Measurements from ENCODE around the gene BBS9.

BBS9 gene

DNA sequence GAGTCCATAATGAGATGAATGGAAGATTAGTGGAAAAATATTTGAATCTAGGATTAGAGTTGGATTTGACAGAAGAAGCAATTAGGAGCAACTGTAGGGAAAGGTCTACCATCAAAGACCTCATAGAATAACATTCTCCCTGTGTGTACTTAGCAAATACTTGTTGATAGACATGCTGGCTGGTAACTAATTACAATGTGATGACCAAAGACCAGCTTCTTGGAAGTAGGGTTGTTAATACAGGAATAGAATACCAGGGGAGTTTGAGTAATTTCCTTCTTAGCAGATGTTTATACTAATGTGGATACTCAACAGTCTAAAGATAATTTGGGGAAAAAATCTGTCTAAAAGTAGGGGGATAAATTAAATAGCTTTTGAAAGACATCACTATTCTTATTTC is 418.5 kb downstream of the BBS9 start:
- DNase-seq (ENCODE audit: low read depth, low spot score) = no peak

DNA sequence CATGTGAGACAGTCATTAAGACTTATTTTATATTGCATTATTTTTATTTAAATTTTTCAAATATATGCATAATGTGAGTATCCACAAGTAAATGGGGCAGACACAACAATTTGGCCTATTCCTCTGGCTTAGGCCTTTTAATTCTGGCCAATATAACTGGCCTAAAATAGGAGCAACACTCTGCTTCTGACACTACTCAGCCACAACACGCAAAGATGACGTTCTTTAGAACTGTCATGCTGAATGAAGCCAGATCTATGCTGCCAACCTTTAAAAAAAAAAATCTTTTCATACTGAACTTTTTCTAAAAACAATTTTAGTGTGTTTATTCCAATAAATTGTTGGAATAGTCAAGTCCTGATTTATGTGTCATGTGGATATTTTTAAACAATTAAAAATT is 421.0 kb downstream of the BBS9 start:
- DNase-seq (ENCODE audit: low read depth, low spot score) = no peak

DNA sequence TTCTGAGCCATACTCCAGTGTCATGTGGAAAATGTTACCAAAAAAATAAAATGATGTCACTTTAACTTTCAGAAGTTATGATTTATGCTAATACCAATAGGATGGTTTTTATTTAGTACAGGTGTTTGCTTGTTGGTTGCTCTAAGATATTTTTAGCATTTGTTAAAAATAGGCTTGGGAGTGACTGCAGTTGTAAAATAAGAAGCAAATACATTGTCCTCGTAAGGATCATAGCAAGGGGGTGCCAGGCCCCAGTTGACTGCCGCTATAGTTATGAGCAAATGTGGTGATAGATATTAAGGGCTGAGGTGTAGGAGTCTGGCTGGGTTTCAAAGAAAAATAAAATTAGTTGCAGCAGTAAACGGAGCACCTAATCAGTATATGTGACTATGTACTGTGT is 421.6 kb downstream of the BBS9 start:
- DNase-seq (ENCODE audit: low read depth, low spot score) = no peak

DNA sequence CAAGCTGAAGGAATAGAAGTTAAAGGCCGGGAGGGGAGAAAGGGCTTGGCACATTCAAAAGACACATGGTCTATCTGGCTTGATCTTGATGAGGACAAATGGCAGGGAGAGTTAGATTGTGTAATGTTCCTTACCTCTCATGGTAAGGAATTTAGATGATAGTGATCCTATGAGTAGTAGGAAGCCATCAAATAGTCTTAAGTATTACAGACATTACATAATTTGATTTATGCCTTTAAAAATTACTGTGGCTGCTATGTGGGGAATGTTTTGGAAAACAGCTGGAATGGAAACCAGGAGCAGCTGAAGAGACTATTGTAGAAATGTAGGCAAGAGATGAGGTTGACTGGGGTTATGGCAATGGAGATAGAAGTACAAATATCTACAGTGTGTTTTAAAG is 424.7 kb downstream of the BBS9 start:
- DNase-seq (ENCODE audit: low read depth, low spot score) = no peak

DNA sequence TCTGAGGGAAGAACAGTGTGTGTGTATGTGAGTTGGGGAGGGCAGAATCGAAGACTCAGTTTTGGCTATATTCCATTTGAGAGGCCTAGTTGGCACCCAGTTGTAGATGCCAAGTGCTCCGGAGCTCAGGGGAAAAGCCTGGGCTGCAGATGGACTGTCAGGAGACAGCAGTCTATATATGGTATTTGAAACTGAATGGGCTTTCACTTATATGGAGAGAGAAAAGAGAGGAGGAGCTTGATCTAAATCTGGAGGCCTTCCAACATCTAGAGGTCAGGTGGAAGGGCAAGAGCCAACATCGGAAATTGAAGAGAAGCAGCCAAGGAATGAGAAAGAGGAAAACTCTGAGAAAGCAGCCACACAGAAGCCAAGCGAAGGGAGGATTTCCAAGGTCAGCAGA is 425.2 kb downstream of the BBS9 start:
- no peak for DNase-seq (ENCODE audit: low read depth, low spot score)

DNA sequence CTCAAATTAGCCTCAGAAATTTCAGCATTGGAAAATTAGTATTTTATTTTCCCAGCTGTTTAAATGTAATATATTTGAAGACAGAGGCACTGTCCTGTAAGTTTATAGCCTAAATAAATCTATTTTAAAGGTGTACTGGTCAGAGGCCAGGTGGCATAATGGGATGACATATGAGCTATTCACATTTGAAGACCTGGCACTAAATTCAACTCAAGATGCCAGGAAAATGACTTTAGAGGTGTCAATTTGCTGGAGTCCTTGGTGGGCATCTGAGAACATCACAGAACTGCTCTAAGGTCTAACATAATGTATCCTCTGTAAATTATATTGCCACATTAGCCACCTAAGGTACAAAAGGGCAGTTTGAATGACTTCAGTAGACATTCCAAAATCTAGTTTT is 427.1 kb downstream of the BBS9 start:
- no peak for DNase-seq (ENCODE audit: low read depth, low spot score)

DNA sequence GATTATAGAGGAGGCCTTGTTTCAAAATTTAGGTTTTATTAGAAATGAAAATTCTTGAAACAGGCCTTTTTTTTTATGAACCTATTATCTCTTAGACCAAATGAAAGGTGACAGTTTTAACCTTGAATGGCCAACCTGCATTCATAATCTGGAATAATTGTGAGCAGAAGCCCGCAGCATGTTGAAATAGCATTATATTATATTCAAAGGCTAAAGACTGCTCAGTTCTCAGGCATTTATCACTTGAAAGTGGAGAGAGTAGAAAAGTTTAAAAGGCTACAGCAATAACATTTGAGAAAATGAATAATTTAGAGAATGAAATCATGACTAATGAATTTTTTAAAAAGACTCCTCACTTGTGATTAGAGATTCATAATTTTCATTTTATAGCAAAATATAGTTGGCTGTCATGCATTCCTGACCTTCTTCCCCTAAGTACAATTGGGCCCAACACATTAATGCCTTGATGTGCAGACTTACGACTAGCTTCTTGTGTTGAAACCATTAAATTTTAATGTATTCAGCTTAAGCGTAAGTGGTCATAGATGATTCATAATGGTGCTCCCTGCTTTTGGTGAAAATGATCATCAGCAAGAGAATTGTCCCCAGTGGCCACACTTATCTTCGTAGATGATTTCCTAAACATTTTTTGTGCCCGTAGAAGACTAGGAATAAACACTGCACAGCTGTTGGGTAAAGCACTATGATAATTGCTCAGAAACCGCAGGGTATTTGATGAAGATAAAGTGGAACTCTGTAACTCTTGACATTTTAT is 429.4 kb downstream of the BBS9 start:
- DNase-seq (ENCODE audit: low read depth, low spot score) = no peak

DNA sequence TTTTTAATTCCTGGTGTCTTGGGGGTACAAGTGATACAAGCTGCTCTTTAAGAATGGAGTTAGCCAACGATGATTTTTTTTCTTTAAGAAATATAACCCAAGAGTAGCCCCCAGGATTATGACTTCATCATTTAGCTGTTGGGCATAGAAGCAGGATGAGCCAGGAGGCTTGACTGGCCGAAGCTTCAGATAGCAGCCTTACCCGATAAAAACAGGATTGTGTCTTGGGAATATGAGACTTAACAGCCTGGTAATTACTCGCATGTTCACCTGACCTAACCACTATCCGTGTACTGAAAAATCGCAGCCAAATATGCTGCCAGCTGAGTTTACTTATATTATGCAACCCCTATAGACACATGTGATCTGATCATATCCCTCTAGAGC is 430.0 kb downstream of the BBS9 start:
- no peak for DNase-seq (ENCODE audit: low read depth, low spot score)

DNA sequence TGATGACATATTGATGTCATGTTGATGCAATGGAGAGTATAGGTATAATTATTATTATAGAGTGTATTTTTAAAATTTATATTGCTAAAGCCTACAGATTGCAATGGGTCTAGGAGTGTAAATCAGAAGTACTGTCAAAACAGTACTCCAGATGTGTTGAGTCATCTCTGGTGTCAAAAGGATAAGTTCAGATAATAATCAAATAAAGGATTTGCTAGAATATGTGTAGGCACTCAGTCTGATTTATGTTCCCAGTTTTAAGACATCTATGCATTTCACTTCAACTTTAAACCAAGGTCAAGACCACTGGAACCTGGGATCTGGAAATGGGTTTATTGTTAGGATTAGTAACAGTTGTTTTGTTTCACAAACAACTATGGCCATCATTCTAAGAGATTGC is 433.6 kb downstream of the BBS9 start:
- DNase-seq (ENCODE audit: low read depth, low spot score) = no peak

DNA sequence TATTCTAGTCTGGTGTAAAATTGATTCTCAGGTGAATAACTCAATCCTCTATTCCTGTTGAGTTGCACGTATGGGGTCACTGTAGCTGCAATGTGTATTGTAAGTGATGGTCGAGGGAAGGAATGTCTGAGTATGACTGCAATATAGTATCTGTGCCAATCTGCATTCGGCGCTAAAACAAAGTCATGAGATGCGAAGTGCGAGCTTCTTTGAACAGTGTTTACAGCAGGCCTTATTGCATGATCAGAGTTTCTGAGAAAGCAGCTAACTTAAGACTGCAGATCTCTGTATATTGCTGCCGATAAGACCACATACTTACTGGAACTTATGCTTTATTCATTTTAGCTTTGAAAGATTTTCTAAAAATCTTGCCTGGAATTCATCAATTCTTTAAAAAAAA is 434.3 kb downstream of the BBS9 start:
- no peak for DNase-seq (ENCODE audit: low read depth, low spot score)

DNA sequence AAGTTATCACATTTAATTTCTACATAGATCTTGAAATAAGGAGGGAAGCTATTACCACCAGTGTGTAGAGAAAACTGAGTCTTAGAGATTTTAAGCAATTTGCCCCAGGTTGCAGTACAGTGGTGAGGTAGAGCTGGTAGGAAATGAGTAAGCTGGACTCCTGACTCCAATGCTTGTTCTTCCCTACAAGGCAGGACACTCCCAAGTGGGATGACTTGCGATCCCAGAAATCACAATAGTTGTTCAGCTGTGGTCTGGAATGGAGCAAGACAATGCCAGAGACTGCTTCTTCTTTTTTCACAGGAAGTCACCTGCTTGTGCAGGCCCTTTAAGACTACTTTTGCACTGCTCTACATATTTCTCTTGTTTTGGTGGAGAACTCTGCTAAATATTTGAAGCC is 448.8 kb downstream of the BBS9 start:
- DNase-seq (ENCODE audit: low read depth, low spot score) = no peak

DNA sequence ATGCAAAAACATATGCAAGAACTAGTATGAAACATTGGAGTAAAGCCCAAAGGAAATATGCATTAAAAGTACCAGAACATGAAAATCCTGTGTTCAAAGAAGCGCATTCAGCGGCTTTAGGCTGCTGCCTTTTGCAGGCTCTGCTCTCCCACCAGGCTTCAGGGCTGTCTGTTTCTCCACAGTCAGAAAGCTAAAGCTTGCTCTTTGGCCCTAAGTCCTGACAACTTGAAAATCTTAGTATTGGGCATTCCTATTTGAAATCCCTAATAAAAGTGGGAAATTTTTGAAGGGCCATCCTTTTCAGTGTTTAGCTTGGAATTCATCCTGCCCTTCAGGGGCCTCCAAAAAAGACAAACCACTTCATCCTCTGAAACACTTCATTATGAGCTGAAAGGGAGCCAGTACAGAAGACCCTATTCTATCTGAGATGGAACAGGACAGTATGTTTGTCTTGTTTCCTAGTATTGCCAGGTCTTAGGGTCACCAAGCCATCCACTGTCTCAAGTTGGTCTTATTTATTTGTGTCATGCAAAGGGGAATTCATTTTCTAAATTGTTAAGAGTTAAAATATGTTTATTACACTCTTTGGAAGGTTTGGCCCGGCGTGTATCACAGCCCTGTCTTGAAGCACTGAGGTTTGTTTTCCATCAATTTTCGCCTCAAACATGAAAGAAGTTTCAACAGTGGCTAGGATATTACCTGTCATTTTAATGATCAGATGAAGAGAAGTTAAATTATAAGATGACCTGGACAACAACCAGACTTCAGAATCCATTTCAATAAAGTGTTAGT is 449.7 kb downstream of the BBS9 start:
- no peak for DNase-seq (ENCODE audit: low read depth, low spot score)

DNA sequence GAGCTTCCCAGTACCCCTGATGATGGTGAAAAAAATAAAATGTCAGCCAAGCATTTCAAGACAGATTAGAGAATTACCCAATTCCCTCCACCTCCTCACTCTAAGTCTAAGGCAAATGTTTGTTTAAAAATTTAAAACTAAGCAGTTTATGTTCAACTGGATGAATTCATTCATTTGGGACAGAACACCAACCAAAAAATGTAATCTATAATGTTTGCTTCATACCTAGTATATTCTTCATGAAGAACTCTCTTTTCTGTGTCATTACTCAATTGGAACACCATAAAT is 450.3 kb downstream of the BBS9 start:
- DNase-seq (ENCODE audit: low read depth, low spot score) = no peak

DNA sequence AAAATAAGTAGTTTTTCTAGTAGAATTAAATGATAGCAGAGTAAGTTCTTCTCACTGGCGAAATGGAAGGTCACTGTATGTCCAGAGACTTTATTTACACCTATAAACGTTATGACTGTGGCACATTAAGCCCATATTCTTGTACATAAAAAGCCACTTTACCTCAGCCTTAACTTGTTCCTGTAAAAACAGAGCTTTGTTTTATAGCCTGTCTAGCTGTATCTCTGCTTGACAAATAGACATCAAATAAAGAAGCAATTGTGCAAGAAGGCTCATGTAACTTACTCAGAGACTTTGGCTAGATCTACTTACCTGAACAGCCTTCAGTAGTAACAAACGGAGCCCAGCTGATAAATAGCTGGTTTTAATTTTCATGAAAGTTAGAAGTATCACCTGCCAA is 451.9 kb downstream of the BBS9 start:
- DNase-seq (ENCODE audit: low read depth, low spot score) = no peak

DNA sequence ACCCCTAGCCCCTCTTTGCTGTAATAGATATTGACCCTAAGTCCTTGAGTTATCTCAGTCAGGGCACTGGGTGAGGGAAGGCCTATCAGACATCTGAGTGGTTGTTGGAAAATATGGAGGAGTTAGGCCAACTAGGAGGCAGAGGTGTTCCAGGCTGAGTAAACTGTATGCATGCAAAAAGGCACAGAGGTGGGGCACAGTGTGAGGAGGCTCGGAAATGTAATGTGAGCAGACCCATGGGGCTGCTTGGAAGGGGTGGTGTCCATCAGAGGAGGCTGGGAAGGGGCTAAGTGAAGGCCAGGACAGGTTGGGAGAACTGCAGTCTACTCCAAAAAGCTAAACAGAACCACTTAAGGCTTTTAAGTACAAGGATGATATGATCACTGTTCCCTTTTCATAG is 452.7 kb downstream of the BBS9 start:
- DNase-seq (ENCODE audit: low read depth, low spot score) = no peak

DNA sequence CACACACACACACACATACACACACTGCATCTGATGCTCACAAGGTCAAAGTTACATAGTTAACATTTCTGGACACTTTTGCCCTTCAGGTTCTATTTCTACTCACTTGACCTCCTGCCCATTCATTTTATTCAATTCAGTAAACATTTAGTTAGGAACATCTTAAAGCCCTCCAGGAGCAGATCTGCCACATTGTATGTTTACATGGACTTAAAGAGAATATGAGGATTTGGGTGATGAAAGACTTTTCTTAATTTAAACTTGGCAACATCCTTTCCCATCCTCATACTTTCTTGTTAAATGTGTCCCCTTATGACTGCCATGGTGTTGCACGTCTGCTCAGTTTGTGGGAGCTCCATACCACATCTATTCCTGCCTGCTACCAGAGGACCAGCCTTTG is 453.2 kb downstream of the BBS9 start:
- no peak for DNase-seq (ENCODE audit: low read depth, low spot score)

DNA sequence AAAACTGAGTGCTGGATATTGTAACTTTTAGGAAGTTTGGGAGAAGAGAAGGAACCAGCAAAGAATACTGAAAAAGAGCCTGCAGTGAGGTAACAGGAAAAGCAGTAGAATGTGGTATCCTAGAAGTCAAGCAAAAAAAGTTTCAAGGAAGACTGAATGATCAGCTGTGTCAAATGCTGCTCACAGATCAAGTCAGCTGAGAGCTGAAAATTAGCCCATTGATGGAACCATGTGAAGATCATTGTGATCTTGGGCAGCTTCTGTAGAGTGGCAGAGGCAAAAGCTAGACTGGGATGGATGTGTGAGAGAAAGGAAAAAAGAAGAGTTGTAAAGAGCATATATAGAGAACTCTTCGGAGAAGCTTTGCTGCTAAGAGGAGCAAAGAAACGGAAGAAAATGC is 460.5 kb downstream of the BBS9 start:
- DNase-seq (ENCODE audit: low read depth, low spot score) = no peak

DNA sequence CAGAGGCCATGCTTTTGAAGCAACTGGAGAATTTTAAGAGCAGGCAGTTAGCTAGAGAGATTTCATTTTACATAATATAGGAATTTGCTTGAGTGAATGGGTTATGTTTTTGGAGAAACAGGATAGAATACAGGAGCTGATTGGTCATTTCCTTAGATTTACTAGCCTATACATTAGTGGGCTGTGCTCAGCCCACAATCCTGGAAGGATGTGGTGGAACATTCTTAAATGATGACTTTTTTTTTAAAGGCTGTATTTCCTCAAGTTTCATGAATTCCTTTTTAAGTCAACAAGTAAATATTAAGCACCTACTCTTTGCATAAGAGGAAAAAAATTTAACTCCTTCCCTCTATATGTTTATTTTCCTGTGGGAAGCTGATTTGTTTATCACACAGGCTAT is 461.6 kb downstream of the BBS9 start:
- DNase-seq (ENCODE audit: low read depth, low spot score) = no peak

DNA sequence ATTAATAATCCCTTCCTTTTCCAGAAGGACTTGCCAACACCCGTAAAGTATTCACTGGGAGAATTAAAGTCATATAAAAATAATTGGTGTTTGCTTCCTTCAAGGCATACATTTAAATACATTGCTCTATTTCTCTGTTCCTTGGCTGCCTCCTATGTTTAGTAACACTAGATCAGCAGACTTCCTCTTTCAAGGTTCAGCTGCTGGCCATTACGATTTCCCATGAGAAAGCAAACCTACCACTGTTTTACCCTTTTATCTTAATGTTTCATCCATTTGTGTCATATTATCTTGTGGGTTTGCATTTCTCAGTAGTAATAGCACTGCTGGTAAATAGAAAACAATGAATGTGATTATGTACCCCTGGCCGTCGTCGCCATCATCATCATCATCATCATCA is 462.1 kb downstream of the BBS9 start:
- DNase-seq (ENCODE audit: low read depth, low spot score) = no peak

DNA sequence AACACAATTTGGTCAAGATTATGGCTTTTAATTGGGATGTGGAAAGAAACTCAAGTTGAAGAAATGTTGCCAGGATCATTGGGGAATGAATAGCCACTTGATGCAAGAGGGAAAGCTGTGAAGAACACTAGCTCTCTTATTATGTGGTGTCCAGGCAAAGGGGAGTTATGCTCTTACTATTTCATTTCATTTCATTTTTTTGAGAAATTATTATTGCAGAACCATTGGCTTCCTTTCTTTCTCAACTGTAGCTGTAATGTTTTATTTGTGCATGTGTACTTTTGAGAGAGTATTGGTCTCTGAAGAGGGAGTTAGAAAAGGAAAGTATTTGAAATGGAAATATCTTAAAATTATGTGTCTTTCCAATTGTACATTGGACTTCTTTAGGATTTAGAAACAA is 463.4 kb downstream of the BBS9 start:
- no peak for DNase-seq (ENCODE audit: low read depth, low spot score)

DNA sequence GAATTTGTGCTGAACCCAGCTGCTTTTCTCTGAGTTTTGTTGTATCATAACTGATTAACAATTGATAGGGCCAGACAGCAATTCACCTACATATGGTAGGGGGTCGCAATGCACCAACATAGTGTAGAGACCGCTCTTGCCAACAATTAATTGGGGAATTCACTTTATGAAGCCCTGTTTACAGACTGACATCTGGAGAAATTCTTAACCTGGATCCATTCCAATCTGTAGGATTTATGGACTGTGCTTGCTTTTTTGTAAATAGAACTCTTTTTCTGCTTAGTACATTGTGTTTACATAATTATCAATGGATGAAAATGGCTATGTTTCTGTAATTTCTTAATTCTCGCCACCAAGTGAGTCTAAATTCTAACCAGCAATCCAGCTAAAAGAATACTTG is 464.2 kb downstream of the BBS9 start:
- DNase-seq (ENCODE audit: low read depth, low spot score) = no peak

DNA sequence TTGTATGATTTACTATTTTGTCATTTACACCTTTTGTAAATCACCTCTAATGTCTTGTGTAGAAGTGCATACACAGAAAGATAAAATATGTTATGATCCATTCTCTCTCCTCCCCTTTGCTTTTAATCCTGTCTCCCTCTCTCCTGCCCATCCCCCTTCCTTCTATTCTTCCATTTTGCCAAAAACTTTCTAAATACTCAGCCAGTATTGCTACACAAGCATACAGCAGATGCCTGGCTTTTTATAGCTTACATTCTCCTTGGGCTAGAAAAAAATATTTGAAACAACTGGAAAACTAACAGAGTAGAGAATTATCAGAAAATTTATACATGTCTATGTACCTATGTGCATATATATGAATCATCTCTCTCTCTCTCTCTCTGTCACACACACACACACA is 467.3 kb downstream of the BBS9 start:
- DNase-seq (ENCODE audit: low read depth, low spot score) = no peak

DNA sequence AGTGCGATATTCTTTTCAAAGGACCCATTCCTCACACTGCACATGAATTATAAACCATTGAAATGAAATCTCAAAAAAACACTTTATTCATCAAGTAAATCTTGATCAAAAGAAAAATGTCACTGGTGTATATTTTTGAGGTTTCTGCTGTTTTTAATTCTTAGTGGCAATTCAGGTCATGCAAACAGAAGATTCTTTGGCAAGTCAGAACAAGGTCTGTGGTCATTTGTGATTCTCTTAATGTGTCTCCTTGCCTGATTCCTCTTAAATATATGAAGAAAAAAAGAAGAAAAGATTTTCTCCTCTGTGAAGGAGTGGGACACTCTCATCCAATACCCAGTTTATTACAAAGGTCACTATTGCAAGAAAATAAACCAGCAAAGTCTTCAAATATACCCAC is 467.8 kb downstream of the BBS9 start:
- DNase-seq (ENCODE audit: low read depth, low spot score) = no peak

DNA sequence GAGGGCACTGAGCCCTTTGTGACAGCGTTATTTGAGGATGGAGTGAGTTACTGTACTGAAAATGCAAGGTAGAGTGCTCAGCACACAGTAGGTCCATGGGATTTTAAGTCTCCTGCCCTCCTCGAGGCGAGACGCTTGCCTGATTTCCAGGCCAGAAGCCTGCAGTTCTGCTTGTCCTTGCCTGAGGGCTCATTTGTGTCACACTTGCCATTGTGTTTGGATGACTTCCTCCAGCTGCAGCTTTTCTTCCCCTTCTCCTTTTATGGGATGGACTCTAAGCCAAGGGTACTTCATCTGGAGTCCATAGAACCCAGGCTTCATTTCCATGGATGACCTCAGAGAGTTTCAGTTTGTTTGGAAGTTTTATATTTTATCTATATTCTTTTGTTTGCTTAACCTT is 471.7 kb downstream of the BBS9 start:
- DNase-seq (ENCODE audit: low read depth, low spot score) = no peak

Measured in smooth muscle cell of the brain vasculature (primary cell).